IMR-90 (cell line): Measurements from ENCODE around the gene LYPD6B. TPM values are rescaled to one million over a fixed set of nuclear protein-coding genes. Genes with fewer than 3 reads are reported as not detected.

Experiments used
- ATAC-seq: fragments of 200-7000 bp; cut with Tn5 transposase; 2 replicates; pipeline ENCODE4 v1.9.1; 2020; ENCODE audit warnings: low read depth, mild to moderate bottlenecking, moderate library complexity
- BruUV-seq: library from RNA; stranded (reverse); fragments of 400-500 nt; replicated peaks from 2 replicates; lab custom pipeline; 2021; lab: Mats Ljungman, UMichigan
- CTCF ChIA-PET: fragments of 300-600 bp; formaldehyde crosslinking; extraction: SDS; loops from one replicate; lab custom pipeline; 2021; ENCODE audit warnings: antibody characterized with exemption; lab: Yijun Ruan, JAX
- POLR2A ChIA-PET: fragments of 300-600 bp; sonication (Branson Sonifier 250); formaldehyde crosslinking; loops from one replicate; lab custom pipeline; 2022; ENCODE audit warnings: antibody characterized with exemption; ENCODE audit not compliant: unreplicated experiment; lab: Charles Lee
- DNase-seq: peaks from one replicate; pipeline ENCODE4 v3.0.0; 2013
- H2AFZ ChIP-seq: replicated peaks from 2 replicates; pipeline ENCODE3; 2013; ENCODE audit warnings: low read length, mild to moderate bottlenecking; ENCODE audit not compliant: poor library complexity
- H2AK5ac ChIP-seq: 2 replicates; pipeline ENCODE4 v1.6.1; 2013; ENCODE audit warnings: low read depth, low read length, inconsistent platforms
- H2AK9ac ChIP-seq: replicated peaks from 2 replicates; pipeline ENCODE3; 2013; ENCODE audit warnings: mild to moderate bottlenecking, low read depth, low read length, moderate library complexity; ENCODE audit not compliant: poor library complexity
- H2BK120ac ChIP-seq: 2 replicates; pipeline ENCODE4 v1.6.1; 2013; ENCODE audit warnings: low read depth, low read length, inconsistent platforms
- H2BK15ac ChIP-seq: 3 replicates; pipeline ENCODE4 v1.6.1; 2013; ENCODE audit warnings: low read depth, low read length, inconsistent platforms
- H2BK20ac ChIP-seq: 2 replicates; pipeline ENCODE4 v1.6.1; 2013; ENCODE audit warnings: low read depth, mild to moderate bottlenecking, inconsistent platforms, low read length, moderate library complexity
- H2BK5ac ChIP-seq: 2 replicates; pipeline ENCODE4 v1.6.1; 2013; ENCODE audit warnings: mild to moderate bottlenecking, low read depth, low read length, inconsistent platforms; ENCODE audit not compliant: poor library complexity, severe bottlenecking
- H3K14ac ChIP-seq: replicated peaks from 2 replicates; pipeline ENCODE4 v1.6.1; 2013; ENCODE audit warnings: low read depth, low read length, inconsistent platforms
- H3K18ac ChIP-seq: 2 replicates; pipeline ENCODE4 v1.6.1; 2013; ENCODE audit warnings: low read depth, low read length, control low read depth
- H3K23ac ChIP-seq: 2 replicates; pipeline ENCODE4 v1.6.1; 2013; ENCODE audit warnings: low read depth, low read length, inconsistent platforms
- H3K27ac ChIP-seq: 2 replicates; pipeline ENCODE4 v1.5.1; 2013; ENCODE audit warnings: mild to moderate bottlenecking, control low read depth, low read length; ENCODE audit not compliant: insufficient read depth
- H3K27me3 ChIP-seq: 2 replicates; pipeline ENCODE4 v1.6.1; 2013; ENCODE audit warnings: low read length; ENCODE audit not compliant: control insufficient read depth, insufficient read depth
- H3K36me3 ChIP-seq: 2 replicates; pipeline ENCODE4 v1.6.1; 2013; ENCODE audit warnings: low read length, mixed read lengths; ENCODE audit not compliant: control insufficient read depth, insufficient read depth
- H3K4ac ChIP-seq: 2 replicates; pipeline ENCODE4 v1.6.1; 2013; ENCODE audit warnings: low read depth, low read length, inconsistent platforms
- H3K4me1 ChIP-seq: 2 replicates; pipeline ENCODE4 v1.6.1; 2013; ENCODE audit warnings: low read length, mixed read lengths; ENCODE audit not compliant: control insufficient read depth, insufficient read depth
- H3K4me2 ChIP-seq: 2 replicates; pipeline ENCODE4 v1.6.1; 2013; ENCODE audit warnings: low read depth, mild to moderate bottlenecking, control low read depth, low read length, moderate library complexity
- H3K4me3 ChIP-seq: 2 replicates; pipeline ENCODE4 v1.5.1; 2013; ENCODE audit warnings: low read depth, mild to moderate bottlenecking, control low read depth, low read length, moderate library complexity; ENCODE audit not compliant: insufficient read depth
- H3K56ac ChIP-seq: 2 replicates; pipeline ENCODE4 v1.6.1; 2013; ENCODE audit warnings: low read length, inconsistent platforms; ENCODE audit not compliant: insufficient read depth; ENCODE audit errors: extremely low read depth
- H3K79me1 ChIP-seq, 2 experiments: 2 replicates each; pipeline ENCODE4 v1.6.1; 2013; ENCODE audit warnings: low read length in 2 of 2, inconsistent platforms in 1 of 2, low read depth in 1 of 2
- H3K9ac ChIP-seq: 2 replicates; pipeline ENCODE4 v1.6.1; 2013; ENCODE audit warnings: low read depth, low read length, control low read depth
- H3K9me1 ChIP-seq: 2 replicates; pipeline ENCODE4 v1.6.1; 2013; ENCODE audit warnings: low read length, inconsistent platforms; ENCODE audit not compliant: insufficient read depth
- H3K9me3 ChIP-seq: 2 replicates; pipeline ENCODE4 v1.6.1; 2013; ENCODE audit warnings: low read length; ENCODE audit not compliant: control insufficient read depth, insufficient read depth
- H4K20me1 ChIP-seq: 2 replicates; pipeline ENCODE4 v1.6.1; 2013; ENCODE audit warnings: low read length, inconsistent platforms; ENCODE audit not compliant: insufficient read depth
- H4K5ac ChIP-seq: 2 replicates; pipeline ENCODE4 v1.6.1; 2013; ENCODE audit warnings: mild to moderate bottlenecking, low read depth, low read length, control low read depth
- H4K8ac ChIP-seq, 2 experiments: 2 replicates each; pipeline ENCODE4 v1.6.1; 2013; ENCODE audit warnings: low read depth in 2 of 2, low read length in 2 of 2, control low read depth in 1 of 2, inconsistent platforms in 1 of 2
- H4K91ac ChIP-seq: 2 replicates; pipeline ENCODE4 v1.6.1; 2013; ENCODE audit warnings: low read depth, low read length, inconsistent platforms; ENCODE audit not compliant: insufficient read depth
- CHD1 ChIP-seq: IDR thresholded peaks from 2 replicates; pipeline ENCODE4 v1.6.1; 2012; ENCODE audit warnings: low read depth, low read length, improper control_type of control experiment
- MAZ ChIP-seq: IDR thresholded peaks from 2 replicates; pipeline ENCODE4 v1.6.1; 2012; ENCODE audit warnings: low read depth, mild to moderate bottlenecking, low read length, improper control_type of control experiment, moderate library complexity, borderline replicate concordance
- NFE2L2 ChIP-seq: fragments of 150-350 bp; IDR thresholded peaks from 2 replicates; pipeline ENCODE4 v1.6.1; 2016; ENCODE audit warnings: low read depth, mild to moderate bottlenecking, low read length
- WGBS, 2 experiments: methylation state at CpG; one replicate each; pipeline versions ENCODE4 v1.1.5 to v1.1.7; 2013; ENCODE audit warnings: missing lambda C conversion rate in 2 of 2; ENCODE audit not compliant: insufficient read length in 1 of 2; ENCODE audit errors: extremely low coverage in 2 of 2; 5-methylcytosine and 5-hydroxymethylcytosine counted together
- dilution Hi-C: fragments of 300-500 bp; cut with HindIII; formaldehyde crosslinking; loops from one replicate; pipeline ENCODE4 v1.14.3; 2018; ENCODE audit warnings: low sequenced_read_pairs; ENCODE audit not compliant: unreplicated experiment
- in situ Hi-C: fragments of 300-500 bp; cut with MboI; formaldehyde crosslinking; loops from 3 replicates; pipeline ENCODE4 v1.14.3; 2019; ENCODE audit warnings: low sequenced_read_pairs, inconsistent platforms, mixed read lengths
- intact Hi-C: fragments of 100-400 bp; cut with micrococcal nuclease; formaldehyde crosslinking; loops from 2 replicates; pipeline ENCODE4 v1.10.0; 2022
- polyA plus RNA-seq, 3 experiments: library from polyadenylated mRNA; depleted of rRNA; stranded (reverse); fragments of >200 nt; gene quantifications; 2 replicates each; pipeline ENCODE4 v1.2.3, GENCODE V29; 2012; ENCODE audit warnings: low replicate concordance in 1 of 3
- total RNA-seq: library from RNA; depleted of rRNA; stranded (reverse); fragments of >200 nt; gene quantifications from 2 replicates; pipeline ENCODE4 v1.2.3, GENCODE V29; 2012
- TF ChIP-seq, protein P1 (sequence below): fragments of 150-350 bp; IDR thresholded peaks from 2 replicates; pipeline ENCODE4 v1.6.1; 2017; ENCODE audit warnings: mild to moderate bottlenecking, antibody characterized with exemption, low read length, low read depth

The LYPD6B gene
- total and polyA plus RNA-seq, 2 of the 4 experiments (the other 2 are of a cell fraction): 0.05 TPM; not detected in 1

DNA sequence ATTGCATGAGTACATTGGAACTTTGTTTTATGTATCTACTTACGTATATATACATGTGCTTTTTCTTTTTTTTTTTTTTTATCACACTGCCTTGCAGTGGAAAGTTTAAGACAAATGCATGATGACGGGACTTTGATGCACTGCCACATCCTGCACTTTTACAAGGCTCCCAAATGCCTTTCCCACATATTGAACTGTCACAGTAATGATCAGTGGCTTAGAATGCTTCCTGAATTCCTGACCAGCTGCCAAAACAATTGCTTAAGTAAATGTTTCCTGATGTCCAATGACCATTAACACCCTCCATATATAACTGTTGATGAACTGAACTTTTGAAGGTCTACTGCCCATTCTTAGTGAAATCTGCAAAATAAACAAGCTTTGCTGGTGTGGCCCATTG lies 60.2 kb downstream of the LYPD6B start (continued):
- TF ChIP-seq MAZ (no peak), CHD1 (no peak), NFE2L2 (no peak)

DNA sequence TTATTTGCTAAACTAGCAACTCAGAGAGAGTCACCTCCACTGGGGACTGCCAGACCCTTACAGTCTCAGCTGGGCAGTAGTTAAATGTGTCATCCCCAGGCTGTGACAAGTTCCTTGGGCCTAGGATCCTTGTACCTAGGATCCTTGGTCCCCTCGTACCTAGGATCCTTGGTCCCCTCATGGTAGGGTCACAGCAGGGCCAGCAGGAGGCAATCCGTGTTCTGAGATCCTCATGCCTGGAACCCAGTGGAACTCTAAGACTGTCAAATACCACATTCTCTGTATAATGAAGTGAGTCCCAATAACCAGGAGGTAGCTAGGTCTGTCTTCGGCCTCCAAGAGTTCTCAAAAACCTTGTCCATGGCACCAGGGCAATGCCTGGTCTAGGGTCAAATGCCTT lies 60.8 kb downstream of the LYPD6B start:
- Histone ChIP-seq H2BK20ac (no peak overlapping the region), H4K20me1 (no peaks in the 10 kb centered on the region), H3K18ac (no peak overlapping the region), H3K4me2 (no peak overlapping the region), H4K91ac (no peak overlapping the region), H3K4me1 (no peaks in the 10 kb centered on the region), H2BK120ac (no peak overlapping the region), H3K23ac (no peak overlapping the region), H3K14ac (no peak overlapping the region), H2BK5ac (no peak overlapping the region), H2BK15ac (no peak overlapping the region), H4K5ac (no peak overlapping the region), H3K27ac (no peak overlapping the region), H2AK9ac (no peak overlapping the region), H3K79me1 (no peaks in the 10 kb centered on the region), H3K27me3 (no peaks in the 10 kb centered on the region), H3K4ac (no peak overlapping the region), H2AK5ac (no peak overlapping the region), H3K36me3 (no peaks in the 10 kb centered on the region), H3K56ac (no peak overlapping the region), H3K4me3 (no peak overlapping the region), H3K9me1 (no peaks in the 10 kb centered on the region), H3K9ac (no peak overlapping the region), H4K8ac (no peak overlapping the region), H3K9me3 (no peaks in the 10 kb centered on the region), H2AFZ (no peak overlapping the region)
- CTCF ChIA-PET: no interaction called here
- dilution Hi-C loops: no loop called here
- DNase-seq (no peak), ATAC-seq (no peak)
- BruUV-seq: no TSS peak
- TF ChIP-seq, protein P1, sequence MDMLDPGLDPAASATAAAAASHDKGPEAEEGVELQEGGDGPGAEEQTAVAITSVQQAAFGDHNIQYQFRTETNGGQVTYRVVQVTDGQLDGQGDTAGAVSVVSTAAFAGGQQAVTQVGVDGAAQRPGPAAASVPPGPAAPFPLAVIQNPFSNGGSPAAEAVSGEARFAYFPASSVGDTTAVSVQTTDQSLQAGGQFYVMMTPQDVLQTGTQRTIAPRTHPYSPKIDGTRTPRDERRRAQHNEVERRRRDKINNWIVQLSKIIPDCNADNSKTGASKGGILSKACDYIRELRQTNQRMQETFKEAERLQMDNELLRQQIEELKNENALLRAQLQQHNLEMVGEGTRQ: no peak
- POLR2A ChIA-PET: no interaction called here
- WGBS, 2 experiments: no CpG with 5 or more reads among the region's 3 CpGs
- in situ Hi-C loops: no loop called here
- intact Hi-C loops: no loop called here
